Measurements from ENCODE around the gene SCRT2.
"Not testable (repeated sequence)": the region's sequence is repeated elsewhere in the genome, so short reads cannot be mapped to it uniquely, and the experiment has no call there.

SCRT2 gene

GRCh38 chr20:653110-653589 lies 22.5 kb downstream of the SCRT2 start, which contains the start of gene SRXN1:
SRXN1 (minus strand) TSS chr20:653200; CDS start chr20:653185, 15 bp downstream.
- DNase-seq (ENCODE audit: low spot score), result peak; percentile 78

DNA sequence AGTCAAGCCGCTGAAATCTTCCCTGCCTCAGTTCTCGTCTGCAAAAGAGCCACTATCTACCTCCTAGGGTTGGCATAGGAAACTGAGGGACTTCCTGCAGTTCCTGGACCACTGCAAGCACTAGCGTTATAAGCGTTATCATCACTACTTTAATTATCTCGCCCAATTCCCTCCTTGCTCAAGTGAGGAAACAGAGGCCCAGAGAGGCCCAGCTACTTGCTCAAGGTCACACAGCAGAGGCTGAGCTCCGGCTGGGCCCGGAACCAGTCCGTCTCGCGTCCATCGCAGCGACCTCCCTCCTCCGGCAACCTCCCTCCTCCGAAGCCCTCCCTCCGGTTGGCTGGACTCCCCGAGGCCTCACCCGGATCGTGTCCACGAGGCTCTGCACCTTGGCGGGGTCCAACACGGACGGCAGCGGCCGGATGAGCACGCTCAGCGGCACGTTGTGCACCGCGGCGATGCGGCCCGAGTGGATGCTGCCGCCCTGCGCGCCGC lies 22.9 kb downstream of the SCRT2 start:
- no peak for DNase-seq (ENCODE audit: low spot score)

GRCh38 chr20:651713-652614 lies 23.6 kb downstream of the SCRT2 start:
- no peak for DNase-seq (ENCODE audit: low spot score)

DNA sequence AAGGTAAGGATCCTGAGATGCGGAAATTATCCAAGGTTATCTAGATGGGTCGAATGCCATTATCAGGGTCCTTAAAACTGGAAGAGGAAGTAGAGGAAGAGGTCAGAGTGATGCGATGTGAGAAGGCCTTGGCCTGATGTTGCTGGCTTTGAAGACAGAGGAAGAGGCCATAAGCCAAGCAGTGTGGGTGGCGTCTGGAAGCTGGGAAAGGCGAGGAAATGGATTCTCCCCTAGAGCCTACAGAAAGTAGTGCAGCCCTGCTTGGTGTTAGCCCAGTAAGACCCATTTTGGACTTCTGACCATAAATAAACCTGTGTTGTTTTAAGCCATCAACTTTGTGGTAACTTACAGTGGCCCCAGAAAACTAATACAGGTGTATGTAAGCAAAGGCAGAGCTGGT lies 24.6 kb downstream of the SCRT2 start:
- DNase-seq (ENCODE audit: low spot score), result no peak

DNA sequence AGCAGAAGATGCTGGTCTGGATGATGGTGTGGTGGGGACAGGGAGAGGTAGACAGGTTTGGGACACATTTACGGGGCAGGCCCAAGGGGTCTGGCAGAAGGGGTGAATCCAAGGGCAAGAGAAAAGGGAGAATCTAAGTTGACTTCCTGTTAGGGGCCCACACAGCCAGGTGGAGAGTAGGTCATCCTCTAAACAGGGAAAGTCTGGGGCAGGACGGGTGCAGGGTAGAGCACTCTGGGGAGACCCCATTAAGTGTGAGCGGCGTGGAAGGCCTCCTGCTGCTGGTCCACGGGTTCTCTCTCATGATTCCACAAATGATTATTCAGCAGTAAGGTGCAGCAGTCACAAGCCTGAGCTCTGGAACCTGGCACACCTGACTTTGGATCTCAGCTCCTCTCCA lies 25.3 kb downstream of the SCRT2 start:
- DNase-seq (ENCODE audit: low spot score), result no peak

GRCh38 chr20:647479-648019 lies 28.1 kb downstream of the SCRT2 start:
- DNase-seq (ENCODE audit: low spot score), result no peak

DNA sequence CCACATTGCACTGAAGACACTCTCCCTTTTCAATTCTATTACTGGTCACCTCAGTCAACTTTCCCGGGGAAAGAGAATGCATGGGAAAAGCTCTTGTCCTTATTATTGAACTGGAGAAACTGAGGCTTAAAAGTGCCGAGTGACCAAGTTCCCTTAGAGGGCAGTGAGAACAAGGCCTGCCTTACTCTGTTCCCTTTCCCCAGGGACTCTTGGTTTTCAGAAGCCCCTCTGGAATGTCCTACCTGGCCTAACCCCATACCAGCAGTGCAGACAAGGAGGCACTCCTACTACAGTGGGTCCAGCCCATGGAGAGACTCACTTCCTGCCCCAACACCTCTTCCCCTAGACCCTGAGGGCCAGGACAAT lies 28.8 kb downstream of the SCRT2 start:
- no peak for DNase-seq (ENCODE audit: low spot score)

DNA sequence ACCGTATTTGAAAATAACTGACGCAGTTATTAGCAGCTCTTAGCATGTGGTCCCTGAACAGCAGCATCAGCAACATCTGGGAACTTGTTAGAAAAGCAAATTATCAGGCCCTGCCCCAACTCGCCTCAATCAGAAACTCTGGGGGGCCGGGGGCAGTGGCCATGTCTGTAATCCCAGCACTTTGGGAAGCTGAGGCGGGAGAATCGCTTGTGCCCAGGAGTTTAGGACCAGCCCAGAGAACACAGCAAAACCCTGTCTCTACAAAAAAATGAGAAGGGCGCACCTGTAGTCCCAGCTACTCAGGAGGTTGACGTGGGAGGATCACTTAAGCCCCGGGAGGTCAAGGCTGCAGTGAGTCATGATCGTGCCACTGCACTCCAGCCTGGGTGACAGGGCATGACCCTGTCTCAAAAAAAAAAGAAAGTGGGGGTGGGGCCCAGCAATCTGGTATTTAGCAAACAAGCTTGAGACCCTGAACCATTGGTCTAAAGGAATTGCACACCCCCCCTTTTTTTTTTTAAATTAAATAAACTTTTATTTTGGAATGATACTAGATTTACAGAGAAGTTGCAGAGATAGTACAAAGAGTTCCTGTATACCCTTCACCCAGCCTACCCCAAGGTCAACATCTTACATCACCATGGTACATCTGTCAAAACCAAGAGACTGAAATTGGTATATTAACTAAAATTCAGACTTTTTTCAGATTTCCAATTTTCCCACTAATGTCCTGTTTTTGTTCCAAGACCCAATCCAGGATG lies 29.3 kb downstream of the SCRT2 start:
- DNase-seq (ENCODE audit: low spot score), result no peak

GRCh38 chr20:645318-646106 lies 30.1 kb downstream of the SCRT2 start:
- DNase-seq (ENCODE audit: low spot score), result peak; percentile 84

GRCh38 chr20:644692-645317 lies 30.8 kb downstream of the SCRT2 start:
- no peak for DNase-seq (ENCODE audit: low spot score)

DNA sequence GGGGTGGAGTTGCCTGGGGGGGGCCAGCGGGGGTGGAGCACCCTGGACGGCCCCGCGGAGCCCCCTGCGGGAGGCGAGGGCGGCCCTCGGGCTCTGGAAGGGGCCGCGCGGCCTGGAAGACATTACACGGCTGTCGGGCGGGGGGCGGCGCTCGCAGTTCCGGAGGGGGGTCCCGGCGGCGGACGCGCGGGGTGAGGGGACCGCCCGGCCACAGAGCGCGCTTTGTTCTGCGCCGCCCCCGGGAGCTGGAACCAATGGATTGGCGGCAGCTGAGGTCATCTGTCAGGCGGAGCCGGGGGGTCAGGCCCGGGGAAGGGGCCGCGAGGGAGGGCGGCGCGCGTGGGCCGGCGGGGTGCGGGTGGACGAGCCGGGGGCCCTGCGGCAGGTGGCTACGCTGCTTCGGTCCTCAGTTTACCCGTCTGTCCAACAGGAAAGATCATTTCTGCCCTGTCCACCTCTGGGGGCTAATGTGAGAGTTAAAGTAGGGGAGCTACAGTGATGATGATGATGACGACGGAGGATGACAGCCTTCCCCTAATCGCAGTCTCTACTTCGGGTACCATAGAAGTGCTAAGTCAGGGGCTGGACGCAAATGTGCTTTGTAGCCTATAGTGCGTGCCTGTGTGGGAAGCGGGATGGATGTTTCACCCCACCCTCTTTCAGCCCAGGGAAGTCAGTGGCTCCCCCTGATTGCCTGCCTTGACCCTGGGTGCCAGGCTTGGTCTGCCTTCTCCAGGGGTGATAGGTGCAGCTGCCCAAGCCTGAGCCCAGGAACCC lies 33.0 kb downstream of the SCRT2 start:
- no peak for DNase-seq (ENCODE audit: low spot score)

DNA sequence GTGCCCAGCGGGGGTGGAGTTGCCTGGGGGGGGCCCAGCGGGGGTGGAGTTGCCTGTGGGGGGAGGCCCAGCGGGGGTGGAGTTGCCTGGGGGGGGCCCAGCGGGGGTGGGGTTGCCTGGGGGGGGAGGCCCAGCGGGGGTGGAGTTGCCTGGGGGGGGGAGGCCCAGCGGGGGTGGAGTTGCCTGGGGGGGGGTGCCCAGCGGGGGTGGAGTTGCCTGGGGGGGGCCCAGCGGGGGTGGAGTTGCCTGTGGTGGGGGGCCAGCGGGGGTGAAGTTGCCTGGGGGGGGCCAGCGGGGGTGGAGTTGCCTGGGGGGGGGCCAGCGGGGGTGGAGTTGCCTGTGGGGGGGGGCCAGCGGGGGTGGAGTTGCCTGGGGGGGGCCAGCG lies 33.6 kb downstream of the SCRT2 start:
- not testable (repeated sequence) for DNase-seq (ENCODE audit: low spot score)

- DNase-seq (ENCODE audit: low spot score), result no peak
These were observed 34.1 kb downstream of the SCRT2 start for GRCh38 chr20:641516-641875.

GRCh38 chr20:640674-641515 lies 34.7 kb downstream of the SCRT2 start:
- DNase-seq (ENCODE audit: low spot score), result no peak

GRCh38 chr20:638579-638978 lies 37.0 kb downstream of the SCRT2 start:
- DNase-seq (ENCODE audit: low spot score), result no peak

DNA sequence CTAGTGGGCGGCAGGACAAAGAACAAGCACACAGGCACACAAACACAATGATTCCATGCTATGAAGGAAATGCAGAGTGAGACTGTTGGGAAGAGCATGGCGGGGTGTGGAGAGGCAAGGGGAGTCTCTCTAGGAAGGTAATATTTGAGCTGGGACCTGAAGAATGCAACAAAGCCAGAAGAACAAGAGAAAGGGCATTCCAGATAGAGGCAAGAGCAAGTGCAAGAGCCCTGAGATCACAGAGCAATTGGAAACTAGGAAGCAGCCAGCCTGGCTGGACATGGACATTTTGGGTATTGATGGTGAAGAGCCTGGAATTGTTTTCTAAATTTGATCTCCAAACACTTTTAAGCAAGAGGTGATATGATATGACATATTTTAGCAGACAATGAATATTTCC lies 38.0 kb downstream of the SCRT2 start:
- no peak for DNase-seq (ENCODE audit: low spot score)

DNA sequence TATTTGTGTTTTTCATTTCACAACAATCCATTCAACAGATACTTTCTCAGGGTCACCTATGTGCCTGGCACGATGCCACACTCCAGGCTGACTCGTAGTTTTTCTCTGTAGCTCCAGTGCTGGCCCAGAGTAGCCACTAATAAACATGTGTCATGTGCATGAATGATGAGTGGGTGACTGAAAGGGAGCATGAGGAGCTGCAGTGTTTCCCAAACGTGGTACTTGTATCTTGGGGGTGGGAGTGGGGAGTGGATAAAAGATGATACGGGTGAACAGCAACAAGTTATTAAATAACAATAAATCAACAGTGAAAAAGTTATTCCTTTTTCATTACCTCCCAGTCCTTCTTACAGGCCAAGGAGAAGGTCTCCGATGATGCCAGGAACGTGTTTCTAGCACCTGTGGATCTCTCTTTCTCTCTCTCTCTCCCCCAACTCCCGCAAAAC lies 39.7 kb downstream of the SCRT2 start:
- no peak for DNase-seq (ENCODE audit: low spot score)

DNA sequence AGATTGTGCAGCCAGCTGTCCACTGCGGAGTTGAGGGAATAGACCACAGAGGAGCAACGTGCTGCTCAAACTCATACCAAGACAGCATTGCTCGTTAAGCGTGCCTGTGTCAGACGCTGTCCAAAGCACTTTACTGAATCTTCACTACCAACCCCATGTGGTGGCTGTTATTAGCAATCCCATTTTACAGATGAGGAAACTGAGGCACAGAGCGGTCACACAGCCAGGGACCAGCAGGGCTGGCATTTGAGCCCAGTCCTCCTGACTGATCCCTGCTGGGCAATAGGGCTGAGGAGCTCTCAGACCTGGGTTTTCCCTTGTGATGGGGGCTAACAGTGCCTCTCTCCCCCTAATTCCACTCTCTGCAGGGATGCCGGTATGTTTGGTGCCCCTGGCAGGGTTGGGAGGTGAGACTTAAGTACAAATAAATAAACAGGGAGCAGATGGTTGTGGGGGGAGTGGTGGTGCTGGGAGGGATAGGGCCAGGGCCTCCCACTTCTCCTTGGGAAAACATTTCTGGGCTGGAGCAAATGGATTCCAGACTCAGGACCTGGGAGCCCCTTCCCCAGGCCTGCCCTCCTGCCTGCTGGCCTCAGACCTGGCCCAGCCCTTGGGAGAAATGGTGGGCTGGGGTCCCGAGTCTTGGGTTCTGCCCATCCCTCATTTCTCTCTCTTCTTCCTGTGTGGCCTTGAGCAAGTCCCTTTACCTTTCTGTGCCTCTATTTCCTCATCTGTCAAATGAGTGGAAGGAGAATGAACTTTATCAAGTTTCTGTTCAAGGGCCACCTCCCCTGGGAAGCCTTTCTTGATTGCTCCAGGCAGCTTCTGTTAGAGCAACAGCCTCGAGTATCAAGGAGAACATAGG lies 40.3 kb downstream of the SCRT2 start:
- no peak for DNase-seq (ENCODE audit: low spot score)

All from NAMALWA (cell line).